ENCODE results near the gene THRB. TPM values are rescaled to one million over a fixed set of nuclear protein-coding genes. Genes with fewer than 3 reads are reported as not detected.

The THRB gene
- polyA plus RNA-seq, 1 of the 3 experiments (the other 2 are of a cell fraction): 0.02 TPM

DNA sequence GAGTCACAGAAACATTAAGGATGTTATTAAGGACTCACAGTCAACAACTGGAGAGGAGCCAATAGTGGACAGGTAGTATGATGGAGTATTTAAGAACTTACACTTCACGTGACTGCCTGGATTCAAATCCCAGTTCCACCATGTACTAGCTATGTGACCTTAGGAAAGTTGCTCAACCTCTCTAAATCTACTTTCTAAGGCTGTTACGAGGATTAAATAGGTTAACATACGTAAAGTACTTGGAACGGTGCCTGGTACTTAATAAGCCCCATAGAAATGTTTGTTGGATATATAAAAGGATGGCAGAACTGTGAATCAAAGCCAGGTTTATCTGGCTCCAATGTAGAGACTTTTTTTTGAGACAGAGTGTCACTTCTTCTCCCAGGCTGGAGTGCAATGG is 24.4 kb downstream of the THRB start:
- no peak for TF ChIP-seq RXRA (IDR thresholded peaks at IDR 0.05; ENCODE audit: borderline replicate concordance, low read depth)
- no peak for TF ChIP-seq JUND (IDR thresholded peaks at IDR 0.05)
- TF ChIP-seq RAD21 (IDR thresholded peaks at IDR 0.05; ENCODE audit: low read length): no peak
- TF ChIP-seq ELF1 (IDR thresholded peaks at IDR 0.05): no peak
- TF ChIP-seq SMC3 (IDR thresholded peaks at IDR 0.05; ENCODE audit: low read depth, low read length): no peak
- no peak for TF ChIP-seq RFX5 (IDR thresholded peaks at IDR 0.05; ENCODE audit: low read length)
- no peak for TF ChIP-seq EP300 (IDR thresholded peaks at IDR 0.05; ENCODE audit: borderline replicate concordance in 1 of 2, low read depth in 1 of 2, low read length in 1 of 2)
- no peak for TF ChIP-seq YY1 (IDR thresholded peaks at IDR 0.05; ENCODE audit: low read depth)
- TF ChIP-seq, protein P1, sequence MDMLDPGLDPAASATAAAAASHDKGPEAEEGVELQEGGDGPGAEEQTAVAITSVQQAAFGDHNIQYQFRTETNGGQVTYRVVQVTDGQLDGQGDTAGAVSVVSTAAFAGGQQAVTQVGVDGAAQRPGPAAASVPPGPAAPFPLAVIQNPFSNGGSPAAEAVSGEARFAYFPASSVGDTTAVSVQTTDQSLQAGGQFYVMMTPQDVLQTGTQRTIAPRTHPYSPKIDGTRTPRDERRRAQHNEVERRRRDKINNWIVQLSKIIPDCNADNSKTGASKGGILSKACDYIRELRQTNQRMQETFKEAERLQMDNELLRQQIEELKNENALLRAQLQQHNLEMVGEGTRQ (IDR thresholded peaks at IDR 0.05; ENCODE audit: borderline replicate concordance, low read depth, low read length): no peak
- no peak for TF ChIP-seq FOXJ3 (CRISPR knock-in tag; IDR thresholded peaks at IDR 0.05)
- no peak for TF ChIP-seq FOXM1 (IDR thresholded peaks at IDR 0.05; ENCODE audit: low read depth)
- TF ChIP-seq SIN3A (IDR thresholded peaks at IDR 0.05; ENCODE audit: borderline replicate concordance, low read depth, low read length): no peak
- TF ChIP-seq CHD2 (IDR thresholded peaks at IDR 0.05; ENCODE audit: low read length, partially characterized antibody): no peak
- no peak for TF ChIP-seq TAF1 (IDR thresholded peaks at IDR 0.05; ENCODE audit: borderline replicate concordance, low read depth, low read length)
- TF ChIP-seq IRF3 (IDR thresholded peaks at IDR 0.05; ENCODE audit: low read depth, low read length): no peak
- TF ChIP-seq MXI1 (IDR thresholded peaks at IDR 0.05; ENCODE audit: low read depth, low read length): no peak
- no peaks in the 10 kb centered on the region for H3F3A ChIP-seq (replicated peaks; ENCODE audit: insufficient read depth)
- no peak overlapping the region for H3K27ac ChIP-seq (ENCODE audit: low read depth in 2 of 2, low read length in 1 of 2)
- no peaks in the 10 kb centered on the region for H3K79me2 ChIP-seq (ENCODE audit: insufficient read depth)
- no peaks in the 10 kb centered on the region for H4K20me1 ChIP-seq (ENCODE audit: insufficient read depth)
- POLR2A ChIA-PET: no interaction called here
- H3K9me3 ChIP-seq: no peaks in the 10 kb centered on the region
- no peak overlapping the region for H3K4me2 ChIP-seq
- H2AFZ ChIP-seq (ENCODE audit: low read depth): no peak overlapping the region
- no peak for DNase-seq
- H3K9me2 ChIP-seq: no peaks in the 10 kb centered on the region
- no peak overlapping the region for H3K4me3 ChIP-seq (ENCODE audit: low read depth in 2 of 2, low read length in 1 of 2)
- no peaks in the 10 kb centered on the region for H3K4me1 ChIP-seq (ENCODE audit: control insufficient read depth in 1 of 2, insufficient read depth in 2 of 2, low read depth in 1 of 2, low read length in 1 of 2)
- CTCF ChIA-PET: interaction anchor here (0.6 to 1.9 kb wide), 6 partner anchors 18 to 1601 kb away, joined by 3 to 5 read pairs (median 3); no protein-coding TSS in a partner anchor
- no peak overlapping the region for H3K9ac ChIP-seq
- no peaks in the 10 kb centered on the region for H3K27me3 ChIP-seq (ENCODE audit: insufficient read depth)
- WGBS (ENCODE audit: low lambda C conversion rate): 69% methylated on average over 4 of the region's 4 CpGs
- H3K36me3 ChIP-seq (replicated peaks in 1 of 2; ENCODE audit: control insufficient read depth in 1 of 2, insufficient read depth in 2 of 2, low read length in 1 of 2): no peaks in the 10 kb centered on the region

DNA sequence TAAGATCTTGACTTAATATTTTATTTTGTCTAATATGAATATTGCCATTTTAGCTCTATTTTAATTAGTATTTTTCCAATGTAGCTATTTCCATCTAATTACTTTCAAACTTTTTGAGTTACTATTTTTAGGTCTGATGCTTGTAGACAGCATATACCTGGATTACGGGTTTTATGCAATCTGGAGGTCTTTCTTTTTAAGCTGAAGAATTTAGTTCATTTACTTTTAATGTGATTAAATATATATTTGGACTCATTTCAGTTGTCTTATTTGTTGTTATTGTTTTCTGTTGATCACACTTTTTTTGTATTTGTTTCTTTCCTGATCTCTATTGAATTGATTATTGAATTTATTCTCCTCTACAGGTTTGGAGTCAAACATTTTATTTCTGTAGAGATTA is 30.3 kb downstream of the THRB start:
- Histone ChIP-seq H3K9me3 (no peaks in the 10 kb centered on the region), H4K20me1 (ENCODE audit: insufficient read depth) (no peaks in the 10 kb centered on the region), H3K9ac (no peak overlapping the region), H3K36me3 (replicated peaks in 1 of 2; ENCODE audit: control insufficient read depth in 1 of 2, insufficient read depth in 2 of 2, low read length in 1 of 2) (no peaks in the 10 kb centered on the region), H3K4me2 (no peak overlapping the region), H2AFZ (ENCODE audit: low read depth) (no peak overlapping the region), H3K9me2 (no peaks in the 10 kb centered on the region), H3K79me2 (ENCODE audit: insufficient read depth) (no peaks in the 10 kb centered on the region), H3K4me1 (ENCODE audit: control insufficient read depth in 1 of 2, insufficient read depth in 2 of 2, low read depth in 1 of 2, low read length in 1 of 2) (no peaks in the 10 kb centered on the region), H3K27me3 (ENCODE audit: insufficient read depth) (no peaks in the 10 kb centered on the region), H3F3A (replicated peaks; ENCODE audit: insufficient read depth) (no peaks in the 10 kb centered on the region), H3K27ac (ENCODE audit: low read depth in 2 of 2, low read length in 1 of 2) (no peak overlapping the region), H3K4me3 (ENCODE audit: low read depth in 2 of 2, low read length in 1 of 2) (no peak overlapping the region)
- ChIA-PET CTCF (no interaction called here), POLR2A (no interaction called here)
- DNase-seq: no peak
- WGBS (ENCODE audit: low lambda C conversion rate): 63% methylated on average over 1 of the region's 1 CpG
- TF ChIP-seq TAF1 (IDR thresholded peaks at IDR 0.05; ENCODE audit: borderline replicate concordance, low read depth, low read length): no peak
- TF ChIP-seq NRF1 (IDR thresholded peaks at IDR 0.05; ENCODE audit: low read depth, low read length): no peak
- TF ChIP-seq, protein P2, sequence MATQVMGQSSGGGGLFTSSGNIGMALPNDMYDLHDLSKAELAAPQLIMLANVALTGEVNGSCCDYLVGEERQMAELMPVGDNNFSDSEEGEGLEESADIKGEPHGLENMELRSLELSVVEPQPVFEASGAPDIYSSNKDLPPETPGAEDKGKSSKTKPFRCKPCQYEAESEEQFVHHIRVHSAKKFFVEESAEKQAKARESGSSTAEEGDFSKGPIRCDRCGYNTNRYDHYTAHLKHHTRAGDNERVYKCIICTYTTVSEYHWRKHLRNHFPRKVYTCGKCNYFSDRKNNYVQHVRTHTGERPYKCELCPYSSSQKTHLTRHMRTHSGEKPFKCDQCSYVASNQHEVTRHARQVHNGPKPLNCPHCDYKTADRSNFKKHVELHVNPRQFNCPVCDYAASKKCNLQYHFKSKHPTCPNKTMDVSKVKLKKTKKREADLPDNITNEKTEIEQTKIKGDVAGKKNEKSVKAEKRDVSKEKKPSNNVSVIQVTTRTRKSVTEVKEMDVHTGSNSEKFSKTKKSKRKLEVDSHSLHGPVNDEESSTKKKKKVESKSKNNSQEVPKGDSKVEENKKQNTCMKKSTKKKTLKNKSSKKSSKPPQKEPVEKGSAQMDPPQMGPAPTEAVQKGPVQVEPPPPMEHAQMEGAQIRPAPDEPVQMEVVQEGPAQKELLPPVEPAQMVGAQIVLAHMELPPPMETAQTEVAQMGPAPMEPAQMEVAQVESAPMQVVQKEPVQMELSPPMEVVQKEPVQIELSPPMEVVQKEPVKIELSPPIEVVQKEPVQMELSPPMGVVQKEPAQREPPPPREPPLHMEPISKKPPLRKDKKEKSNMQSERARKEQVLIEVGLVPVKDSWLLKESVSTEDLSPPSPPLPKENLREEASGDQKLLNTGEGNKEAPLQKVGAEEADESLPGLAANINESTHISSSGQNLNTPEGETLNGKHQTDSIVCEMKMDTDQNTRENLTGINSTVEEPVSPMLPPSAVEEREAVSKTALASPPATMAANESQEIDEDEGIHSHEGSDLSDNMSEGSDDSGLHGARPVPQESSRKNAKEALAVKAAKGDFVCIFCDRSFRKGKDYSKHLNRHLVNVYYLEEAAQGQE (IDR thresholded peaks at IDR 0.05; ENCODE audit: low read depth, low read length): no peak
- TF ChIP-seq ELF1 (IDR thresholded peaks at IDR 0.05): no peak
- no peak for TF ChIP-seq GATA2 (CRISPR knock-in tag; IDR thresholded peaks at IDR 0.05)
- TF ChIP-seq MAX (IDR thresholded peaks at IDR 0.05; ENCODE audit: low read depth): no peak
- no peak for TF ChIP-seq SMC3 (IDR thresholded peaks at IDR 0.05; ENCODE audit: low read depth, low read length)
- no peak for TF ChIP-seq FOXJ3 (CRISPR knock-in tag; IDR thresholded peaks at IDR 0.05)
